Gastroesophageal sphincter (tissue), 4 donors: ENCODE results near the gene MCTP1. TPM values are rescaled to one million over a fixed set of nuclear protein-coding genes. Genes with fewer than 3 reads are reported as not detected.

Source experiments
- ATAC-seq: fragments of 150-250 bp; one replicate; pipeline ENCODE4 v1.9.1; 2016; ENCODE audit warnings: mild to moderate bottlenecking, moderate library complexity
- H3K27ac ChIP-seq, 4 donors: fragments of 200-600 bp; sonication (generic) in 3 of 4; 1 replicate in 3 of 4; 2 replicates in 1 of 4; pipeline ENCODE4 v1.5.1; 2016 to 2019
- H3K27me3 ChIP-seq: fragments of 200-600 bp; sonication (generic); one replicate; pipeline ENCODE4 v1.5.1; 2019
- H3K36me3 ChIP-seq, 2 donors: fragments of 200-600 bp; sonication (generic); one replicate each; pipeline ENCODE4 v1.5.1; 2019; ENCODE audit warnings: control low read depth in 1 of 2
- H3K4me1 ChIP-seq, 3 donors: fragments of 200-600 bp; sonication (generic); 1 replicate in 2 of 3; 2 replicates in 1 of 3; pipeline ENCODE4 v1.5.1; 2016 to 2019; ENCODE audit warnings: control low read depth in 2 of 3
- H3K4me3 ChIP-seq, 2 donors: fragments of 200-600 bp; sonication (generic); one replicate each; pipeline ENCODE4 v1.5.1; 2019; ENCODE audit warnings: mild to moderate bottlenecking in 1 of 2, moderate library complexity in 1 of 2
- H3K9me3 ChIP-seq, 3 donors: fragments of 200-600 bp; sonication (generic); one replicate each; pipeline ENCODE4 v1.5.1; 2017 to 2019; ENCODE audit warnings: control low read depth in 2 of 3
- CTCF ChIP-seq, 4 experiments: fragments of 200-600 bp in 2 of 4; fragments of 450-650 bp in 2 of 4; sonication (generic) in 1 of 4; IDR thresholded peaks; one replicate each; pipeline ENCODE4 v1.5.1; 2017 to 2019; ENCODE audit warnings: antibody characterized with exemption in 4 of 4, mild to moderate bottlenecking in 2 of 4, moderate library complexity in 2 of 4
- EP300 ChIP-seq: sonication (generic); formaldehyde crosslinking; IDR thresholded peaks from one replicate; pipeline ENCODE4 v1.6.1; 2017; ENCODE audit warnings: antibody characterized with exemption, mild to moderate bottlenecking
- POLR2A ChIP-seq, 2 donors: fragments of 450-650 bp; IDR thresholded peaks; one replicate each; pipeline ENCODE4 v1.6.1; 2017; ENCODE audit warnings: antibody characterized with exemption in 2 of 2, mild to moderate bottlenecking in 2 of 2, moderate library complexity in 1 of 2
- POLR2AphosphoS5 ChIP-seq: sonication (generic); formaldehyde crosslinking; IDR thresholded peaks from one replicate; pipeline ENCODE4 v1.6.1; 2017; ENCODE audit warnings: antibody characterized with exemption
- WGBS, 2 donors: methylation state at CpG; one replicate each; pipeline ENCODE4 v1.1.5; 2018; ENCODE audit warnings: low coverage in 1 of 2; 5-methylcytosine and 5-hydroxymethylcytosine counted together
- total RNA-seq, 4 donors: library from RNA; depleted of rRNA; stranded (reverse); fragments of >200 nt; gene quantifications; one replicate each; pipeline ENCODE4 v1.1.0, GENCODE V29; 2016

MCTP1 gene
- total RNA-seq, 4 donors from 2014 or later: 13.5 to 57.6 (median 21.9) TPM

- WGBS, 2 donors: 60 to 65% methylated on average over 5 of the region's 5 CpGs
- no peak overlapping the region for H3K27ac ChIP-seq
- no peak for ATAC-seq
Observed at GRCh38 chr5:94777056-94777880, 507.6 kb downstream of the MCTP1 start.

DNA sequence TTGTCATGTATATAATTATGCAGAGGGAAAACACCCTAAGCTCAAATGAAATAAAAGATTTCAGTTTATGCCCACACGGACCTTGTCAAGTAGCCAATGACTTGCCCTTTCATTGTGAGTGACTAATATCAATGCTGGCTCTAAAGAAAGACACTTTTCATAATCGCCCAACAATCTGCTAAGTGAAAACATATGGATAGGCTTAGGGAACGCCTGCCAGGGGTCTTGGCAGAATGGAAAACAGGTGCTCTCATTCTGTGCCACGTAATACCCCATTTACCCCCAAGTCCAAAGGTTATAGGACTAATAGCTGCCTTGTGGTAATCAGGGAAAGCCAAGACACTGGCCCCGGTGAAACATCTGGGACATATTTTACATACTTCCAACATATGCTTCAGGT, 508.7 kb downstream of the MCTP1 start:
- TF ChIP-seq POLR2A (IDR thresholded peaks at IDR 0.05): no peak
- TF ChIP-seq EP300: no peak
- TF ChIP-seq POLR2AphosphoS5: no peak
- no peak for TF ChIP-seq CTCF (IDR thresholded peaks at IDR 0.05)
- Histone ChIP-seq H3K27me3 (peaks cover 2% of the 10 kb centered on the region), H3K4me3 (no peak overlapping the region), H3K27ac (no peak overlapping the region), H3K4me1 (no peaks in the 10 kb centered on the region), H3K9me3 (no peaks in the 10 kb centered on the region), H3K36me3 (no peaks in the 10 kb centered on the region)
- no peak for ATAC-seq
- 57 to 63% methylated on average over 4 of the region's 5 CpGs for WGBS, 2 donors

More at GRCh38 chr5:94777056-94777880, 507.6 kb downstream of the MCTP1 start:
- no peak for TF ChIP-seq CTCF (IDR thresholded peaks at IDR 0.05)
- TF ChIP-seq POLR2A (IDR thresholded peaks at IDR 0.05): no peak
- TF ChIP-seq POLR2AphosphoS5: no peak
- no peak for TF ChIP-seq EP300
- no peaks in the 10 kb centered on the region for H3K27me3 ChIP-seq
- no peaks in the 10 kb centered on the region for H3K36me3 ChIP-seq
- H3K9me3 ChIP-seq: no peaks in the 10 kb centered on the region
- H3K4me3 ChIP-seq: no peak overlapping the region
- no peaks in the 10 kb centered on the region for H3K4me1 ChIP-seq

DNA sequence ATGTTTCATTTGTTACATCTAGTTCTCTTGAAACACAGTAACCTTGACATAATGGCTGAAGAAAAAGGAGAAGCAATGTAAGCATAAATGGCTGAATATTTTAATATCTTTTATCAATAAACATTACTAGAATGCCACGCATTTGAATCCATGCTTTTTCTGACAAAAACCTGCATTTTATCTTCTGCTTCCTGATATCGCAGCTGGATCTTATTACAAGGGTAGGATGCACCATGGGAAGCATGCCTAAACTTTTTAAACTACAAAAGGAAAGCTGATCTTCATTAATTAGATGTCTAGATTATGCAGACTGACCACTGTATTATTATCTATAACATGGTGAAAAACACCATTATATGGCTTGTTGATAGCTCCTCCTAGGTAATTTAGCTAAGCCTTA, 509.8 kb downstream of the MCTP1 start:
- Histone ChIP-seq H3K4me3 (no peak overlapping the region), H3K27ac (no peak overlapping the region), H3K9me3 (no peaks in the 10 kb centered on the region), H3K36me3 (no peaks in the 10 kb centered on the region), H3K4me1 (no peaks in the 10 kb centered on the region), H3K27me3 (peaks cover 2% of the 10 kb centered on the region)
- TF ChIP-seq EP300 (no peak), CTCF (IDR thresholded peaks at IDR 0.05) (no peak), POLR2AphosphoS5 (no peak), POLR2A (IDR thresholded peaks at IDR 0.05) (no peak)
- WGBS, 2 donors: 74 to 75% methylated on average over 2 of the region's 2 CpGs
- ATAC-seq: no peak

GRCh38 chr5:94771742-94772141, 513.2 kb downstream of the MCTP1 start:
- ATAC-seq: no peak
- no peak overlapping the region for H3K4me3 ChIP-seq
- no peaks in the 10 kb centered on the region for H3K36me3 ChIP-seq
- peaks cover 2% of the 10 kb centered on the region for H3K27me3 ChIP-seq
- TF ChIP-seq EP300: no peak
- no peak for TF ChIP-seq POLR2A (IDR thresholded peaks at IDR 0.05)
- WGBS, 2 donors: 63 to 75% methylated on average over 2 of the region's 2 CpGs
- no peak overlapping the region for H3K27ac ChIP-seq
- no peaks in the 10 kb centered on the region for H3K9me3 ChIP-seq
- H3K4me1 ChIP-seq: no peaks in the 10 kb centered on the region

DNA sequence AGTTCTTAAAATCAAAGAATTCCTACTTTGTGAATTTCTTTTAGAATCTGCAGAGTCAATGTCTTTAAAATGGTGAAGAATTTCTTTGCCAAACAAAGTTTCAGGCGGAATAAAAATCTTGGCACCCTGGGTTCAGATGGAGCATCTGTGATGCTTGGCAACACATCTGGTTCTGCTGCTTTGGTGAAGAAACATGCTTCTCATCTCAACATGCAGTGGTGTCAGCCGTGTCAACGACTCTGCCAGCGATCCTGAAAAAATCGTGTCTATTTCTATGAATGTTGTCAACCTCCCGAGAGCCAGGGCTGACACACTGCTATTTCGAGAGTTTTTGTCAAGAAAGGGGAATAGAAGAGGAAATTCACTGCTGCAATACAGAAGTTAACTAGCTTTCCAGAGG, 514.9 kb downstream of the MCTP1 start:
- ATAC-seq: no peak
- TF ChIP-seq EP300 (no peak), POLR2AphosphoS5 (no peak), CTCF (IDR thresholded peaks at IDR 0.05) (no peak), POLR2A (IDR thresholded peaks at IDR 0.05) (no peak)
- WGBS, 2 donors: 68 to 80% methylated on average over 5 to 6 of the region's 7 CpGs

More for the DNA sequence above, 514.9 kb downstream of the MCTP1 start:
- Histone ChIP-seq H3K27ac (no peak overlapping the region), H3K36me3 (no peaks in the 10 kb centered on the region), H3K9me3 (no peaks in the 10 kb centered on the region), H3K27me3 (peaks cover 2% of the 10 kb centered on the region), H3K4me1 (no peaks in the 10 kb centered on the region), H3K4me3 (no peak overlapping the region)
